Suprapubic skin (tissue), 4 donors: Measurements from ENCODE around the gene PHF23. TPM values are rescaled to one million over a fixed set of nuclear protein-coding genes. Genes with fewer than 3 reads are reported as not detected.
A peak's percentile ranks its signal among the peaks of the same experiment; 100 is the strongest.

Experiments used
- DNase-seq, 2 donors: peaks; one replicate each; pipeline ENCODE4 v3.0.0-alpha.2; 2019; ENCODE audit warnings: low spot score in 2 of 2
- H3K27ac ChIP-seq: fragments of 200-600 bp; sonication (generic); one replicate; pipeline ENCODE4 v1.5.1; 2019
- H3K27me3 ChIP-seq: fragments of 200-600 bp; sonication (generic); one replicate; pipeline ENCODE4 v1.5.1; 2019
- H3K36me3 ChIP-seq: fragments of 200-600 bp; sonication (generic); one replicate; pipeline ENCODE4 v1.5.1; 2019
- H3K4me1 ChIP-seq: fragments of 200-600 bp; sonication (generic); one replicate; pipeline ENCODE4 v1.5.1; 2019
- H3K4me3 ChIP-seq: fragments of 200-600 bp; sonication (generic); one replicate; pipeline ENCODE4 v1.5.1; 2019; ENCODE audit warnings: mild to moderate bottlenecking
- H3K9me3 ChIP-seq: fragments of 200-600 bp; sonication (generic); one replicate; pipeline ENCODE4 v1.5.1; 2019
- EP300 ChIP-seq: sonication (generic); formaldehyde crosslinking; IDR thresholded peaks from one replicate; pipeline ENCODE4 v1.6.1; 2017; ENCODE audit warnings: antibody characterized with exemption
- POLR2A ChIP-seq, 2 donors: fragments of 450-650 bp; IDR thresholded peaks; one replicate each; pipeline ENCODE4 v1.6.1; 2017; ENCODE audit warnings: antibody characterized with exemption in 2 of 2, mild to moderate bottlenecking in 2 of 2, moderate library complexity in 2 of 2
- POLR2AphosphoS5 ChIP-seq, 3 donors: sonication (generic); formaldehyde crosslinking; IDR thresholded peaks; one replicate each; pipeline ENCODE4 v1.6.1; 2017; ENCODE audit warnings: antibody characterized with exemption in 3 of 3
- WGBS: methylation state at CpG from one replicate; pipeline ENCODE4 v1.1.5; 2018; 5-methylcytosine and 5-hydroxymethylcytosine counted together
- total RNA-seq, 4 donors: library from RNA; depleted of rRNA; stranded (reverse); fragments of >200 nt; gene quantifications; one replicate each; pipeline ENCODE4 v1.1.0, GENCODE V29; 2016
- TF ChIP-seq, protein P1 (sequence below), 2 donors: fragments of 200-600 bp in 1 of 2; fragments of 450-650 bp in 1 of 2; sonication (generic) in 1 of 2; IDR thresholded peaks; one replicate each; pipeline ENCODE4 v1.5.1; 2016 to 2019; ENCODE audit warnings: antibody characterized with exemption in 2 of 2, mild to moderate bottlenecking in 1 of 2, moderate library complexity in 1 of 2

PHF23 gene
- total RNA-seq, 4 donors from 2014 or later: 19.0 to 35.0 (median 29.1) TPM

DNA sequence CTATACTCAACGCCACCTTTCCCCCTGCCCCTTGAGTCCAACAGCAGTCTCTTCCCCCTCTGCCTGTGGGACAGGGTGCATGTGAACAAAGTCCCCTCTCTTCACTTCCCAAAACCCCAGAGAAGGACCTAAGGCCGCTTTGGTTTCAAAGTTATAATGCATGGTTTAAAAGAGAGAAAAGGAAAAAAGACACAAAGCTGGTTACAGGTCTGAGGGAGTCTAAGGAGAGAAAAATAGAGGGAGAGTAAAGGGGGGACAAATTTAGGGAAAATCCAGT lies 4.1 kb upstream of the PHF23 start:
- WGBS: 29% methylated on average over 2 of the region's 2 CpGs
- Histone ChIP-seq H3K9me3 (no peaks in the 10 kb centered on the region), H3K4me3 (peak overlapping the region; percentile 97), H3K27me3 (no peaks in the 10 kb centered on the region), H3K27ac (peak overlapping the region; percentile 98), H3K4me1 (peaks cover 26% of the 10 kb centered on the region), H3K36me3 (peaks cover 44% of the 10 kb centered on the region)
- no peak for DNase-seq
- TF ChIP-seq EP300: no peak
- TF ChIP-seq, protein P1, sequence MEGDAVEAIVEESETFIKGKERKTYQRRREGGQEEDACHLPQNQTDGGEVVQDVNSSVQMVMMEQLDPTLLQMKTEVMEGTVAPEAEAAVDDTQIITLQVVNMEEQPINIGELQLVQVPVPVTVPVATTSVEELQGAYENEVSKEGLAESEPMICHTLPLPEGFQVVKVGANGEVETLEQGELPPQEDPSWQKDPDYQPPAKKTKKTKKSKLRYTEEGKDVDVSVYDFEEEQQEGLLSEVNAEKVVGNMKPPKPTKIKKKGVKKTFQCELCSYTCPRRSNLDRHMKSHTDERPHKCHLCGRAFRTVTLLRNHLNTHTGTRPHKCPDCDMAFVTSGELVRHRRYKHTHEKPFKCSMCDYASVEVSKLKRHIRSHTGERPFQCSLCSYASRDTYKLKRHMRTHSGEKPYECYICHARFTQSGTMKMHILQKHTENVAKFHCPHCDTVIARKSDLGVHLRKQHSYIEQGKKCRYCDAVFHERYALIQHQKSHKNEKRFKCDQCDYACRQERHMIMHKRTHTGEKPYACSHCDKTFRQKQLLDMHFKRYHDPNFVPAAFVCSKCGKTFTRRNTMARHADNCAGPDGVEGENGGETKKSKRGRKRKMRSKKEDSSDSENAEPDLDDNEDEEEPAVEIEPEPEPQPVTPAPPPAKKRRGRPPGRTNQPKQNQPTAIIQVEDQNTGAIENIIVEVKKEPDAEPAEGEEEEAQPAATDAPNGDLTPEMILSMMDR (IDR thresholded peaks at IDR 0.05): no peak
- TF ChIP-seq POLR2AphosphoS5 (IDR thresholded peaks at IDR 0.05): no peak
- no peak for TF ChIP-seq POLR2A (IDR thresholded peaks at IDR 0.05)

DNA sequence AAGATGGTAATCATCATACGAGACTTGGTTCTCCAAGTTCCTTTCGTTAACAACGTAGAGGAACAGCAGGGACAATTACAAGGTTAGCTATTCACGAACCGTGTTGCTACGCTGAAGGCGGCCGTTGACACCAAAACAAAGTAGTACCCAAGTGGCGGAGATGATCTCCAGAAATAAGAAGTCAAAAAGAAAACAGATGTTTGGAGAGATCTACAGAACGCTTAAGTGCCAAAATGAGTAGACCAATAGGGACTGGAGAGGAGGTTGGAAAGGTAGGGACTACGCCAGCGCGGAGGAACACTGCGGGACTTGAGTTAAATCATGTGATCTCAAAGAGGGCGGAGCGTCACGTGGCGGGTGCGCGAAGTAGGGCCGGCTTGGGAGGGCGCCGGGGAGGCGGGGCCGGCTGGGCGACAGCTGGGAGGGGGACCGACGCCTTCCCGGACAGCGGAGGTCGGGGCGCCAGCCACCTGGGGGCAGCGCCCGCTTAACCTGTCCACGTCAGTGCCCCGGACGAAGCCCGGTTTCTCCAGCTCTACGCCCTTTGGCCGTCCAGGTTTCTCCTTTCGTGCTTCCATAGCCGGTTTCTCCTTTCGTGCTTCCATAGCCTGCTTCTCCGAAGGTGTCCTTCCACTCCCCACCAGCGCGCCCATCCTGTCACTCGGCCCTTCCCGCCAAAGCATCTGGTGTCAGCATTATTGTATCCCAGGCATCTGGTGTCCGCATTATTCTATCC lies 3.6 kb upstream of the PHF23 start:
- H3K27ac ChIP-seq: peak overlapping the region; percentile 98
- peaks cover 44% of the 10 kb centered on the region for H3K36me3 ChIP-seq
- H3K4me1 ChIP-seq: peaks cover 27% of the 10 kb centered on the region
- TF ChIP-seq EP300 (no peak), POLR2AphosphoS5 (IDR thresholded peaks at IDR 0.05) (peak; percentile 7 to 98 (median 97)), POLR2A (IDR thresholded peaks at IDR 0.05) (peak in 1 of 2 donors; percentile 50)
- TF ChIP-seq, protein P1 (IDR thresholded peaks at IDR 0.05): no peak
- H3K4me3 ChIP-seq: peak overlapping the region; percentile 97
- no peaks in the 10 kb centered on the region for H3K27me3 ChIP-seq
- under 1% methylated on average over 49 of the region's 49 CpGs for WGBS
- peak; percentile 98 to 99 for DNase-seq
- H3K9me3 ChIP-seq: no peaks in the 10 kb centered on the region

DNA sequence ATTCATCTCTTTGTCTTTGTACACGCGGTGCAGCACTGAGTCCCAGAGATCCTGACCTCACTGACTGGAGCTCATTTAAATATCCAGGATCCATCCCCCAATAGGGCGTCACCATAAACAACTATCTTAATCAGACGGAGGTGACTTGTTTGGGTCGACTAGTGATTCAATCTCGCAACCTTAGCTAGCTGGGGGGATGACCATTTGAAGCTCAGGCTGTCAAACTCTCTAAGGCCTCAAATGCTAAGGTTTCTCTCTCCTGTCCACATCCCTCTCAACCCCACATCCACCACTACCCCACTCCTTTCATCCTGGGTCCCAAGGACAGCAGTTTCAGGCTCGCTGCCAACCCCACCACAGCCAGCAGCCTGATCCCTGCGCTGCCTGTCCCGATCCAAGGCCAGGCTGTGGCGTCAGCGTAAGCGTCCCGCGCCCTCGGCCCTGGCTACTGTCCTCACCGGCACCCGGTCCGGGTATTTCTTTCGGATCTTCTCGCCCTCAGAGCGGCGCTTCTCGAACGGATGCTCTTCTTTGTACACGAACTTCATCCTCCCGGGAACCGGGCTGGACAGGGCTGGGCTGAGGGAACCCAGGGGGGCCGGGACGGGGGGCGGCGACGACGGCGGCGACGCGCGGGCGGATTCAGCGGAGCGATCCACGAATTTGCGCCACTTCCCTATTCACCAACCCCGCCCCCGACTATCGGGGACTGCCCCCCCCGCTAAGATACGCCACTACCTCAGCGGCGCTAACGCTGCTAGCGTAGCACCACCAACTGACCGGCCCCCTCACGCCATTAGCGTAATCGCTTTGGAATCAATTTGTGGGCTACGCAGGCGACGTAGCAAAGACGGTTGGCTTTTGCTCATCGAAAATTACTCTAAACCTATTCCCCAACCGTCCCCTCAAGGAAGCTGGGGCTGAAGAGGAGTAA lies 2.8 kb upstream of the PHF23 start, which contains the start of gene GABARAP:
Gene GABARAP, minus strand, starts transcription at position 667 of the 934 bp plus-strand sequence. Its CDS starts 119 bp downstream, at position 548.
- no peaks in the 10 kb centered on the region for H3K27me3 ChIP-seq
- peak within 1 kb of the TSS; percentile 98 for H3K27ac ChIP-seq
- TF ChIP-seq EP300: no peak
- TF ChIP-seq POLR2A (IDR thresholded peaks at IDR 0.05): peak in 1 of 2 donors; percentile 74
- DNase-seq: peak; percentile 97
- H3K36me3 ChIP-seq: peaks cover 43% of the 10 kb centered on the region
- H3K4me1 ChIP-seq: peaks cover 35% of the 10 kb centered on the region
- no peaks in the 10 kb centered on the region for H3K9me3 ChIP-seq
- 0% methylated on average over 32 of the region's 62 CpGs for WGBS
- H3K4me3 ChIP-seq: peak within 1 kb of the TSS; percentile 97

DNA sequence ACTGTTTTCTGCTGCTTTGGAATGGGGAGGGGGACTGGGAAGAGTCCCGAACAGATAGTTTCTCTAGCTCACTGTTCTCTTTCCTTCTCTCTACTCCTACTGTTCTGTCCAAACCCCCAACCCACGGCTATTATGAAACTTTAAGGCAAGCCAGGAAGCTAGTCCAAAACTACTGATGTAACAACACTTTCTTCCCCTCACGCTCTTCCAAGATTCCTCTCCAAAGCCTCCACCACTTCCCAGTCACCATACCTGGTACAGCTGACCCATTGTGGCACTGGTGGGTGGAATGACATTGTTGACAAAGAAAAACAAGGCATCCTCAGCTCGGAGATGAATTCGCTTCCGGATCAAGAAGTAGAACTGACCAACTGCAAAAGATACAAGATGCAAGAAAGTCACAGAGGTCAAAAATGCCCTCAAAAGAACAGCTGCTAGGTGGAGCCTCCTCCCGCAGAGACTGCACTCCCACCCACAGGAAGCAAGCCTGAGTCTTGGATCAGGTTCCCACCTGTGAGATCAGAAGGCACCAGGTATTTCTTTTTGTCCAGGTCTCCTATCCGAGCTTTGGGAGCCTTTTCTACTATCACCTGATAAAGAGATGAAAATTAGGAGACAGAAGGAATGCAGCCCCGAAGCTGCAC lies 2.0 kb upstream of the PHF23 start:
- Histone ChIP-seq H3K27ac (peak overlapping the region; percentile 98), H3K4me3 (peak overlapping the region; percentile 97), H3K4me1 (peaks cover 42% of the 10 kb centered on the region), H3K36me3 (peaks cover 35% of the 10 kb centered on the region), H3K9me3 (no peaks in the 10 kb centered on the region), H3K27me3 (no peaks in the 10 kb centered on the region)
- no peak for DNase-seq
- WGBS: 34% methylated on average over 9 of the region's 9 CpGs
- no peak for TF ChIP-seq EP300
- no peak for TF ChIP-seq POLR2AphosphoS5 (IDR thresholded peaks at IDR 0.05)
- no peak for TF ChIP-seq POLR2A (IDR thresholded peaks at IDR 0.05)
- TF ChIP-seq, protein P1 (IDR thresholded peaks at IDR 0.05): no peak

DNA sequence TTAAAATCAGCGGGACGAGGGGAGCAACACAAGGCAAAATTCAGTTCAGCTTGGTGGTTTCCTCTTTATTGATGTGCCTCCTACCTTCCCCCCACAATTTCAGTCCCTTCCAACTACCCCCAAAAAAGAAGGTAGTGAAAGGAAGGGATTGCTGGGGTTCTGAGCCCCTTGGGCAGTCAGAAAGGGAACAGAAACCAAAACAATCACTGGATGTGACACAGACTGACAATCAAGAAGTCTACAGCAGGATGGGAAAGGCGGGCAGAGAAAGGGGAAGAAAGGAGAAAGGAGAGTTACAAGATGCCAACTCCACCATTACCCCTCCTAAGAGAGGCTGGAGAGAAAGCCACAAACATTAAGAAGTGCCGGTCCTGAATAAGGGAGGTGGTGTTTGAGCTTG lies 1.1 kb upstream of the PHF23 start:
- H3K27ac ChIP-seq: peak overlapping the region; percentile 98
- 79% methylated on average over 4 of the region's 4 CpGs for WGBS
- H3K4me1 ChIP-seq: peaks cover 51% of the 10 kb centered on the region
- no peaks in the 10 kb centered on the region for H3K27me3 ChIP-seq
- no peaks in the 10 kb centered on the region for H3K9me3 ChIP-seq
- H3K36me3 ChIP-seq: peaks cover 26% of the 10 kb centered on the region
- peak overlapping the region; percentile 97 for H3K4me3 ChIP-seq
- DNase-seq: no peak
- TF ChIP-seq EP300 (no peak), POLR2A (IDR thresholded peaks at IDR 0.05) (no peak), POLR2AphosphoS5 (IDR thresholded peaks at IDR 0.05) (no peak)
- TF ChIP-seq, protein P1 (IDR thresholded peaks at IDR 0.05): no peak
